ENCODE results near the gene AHDC1. TPM values are rescaled to one million over a fixed set of nuclear protein-coding genes. Genes with fewer than 3 reads are reported as not detected.

Gene AHDC1
- total and polyA plus RNA-seq, 10 of the 15 experiments (the other 5 are each of a cell fraction or from before 2014, with no cell fraction given), result 0.21 to 13.0 (median 1.4) TPM

- in situ Hi-C loops (cut with MboI) (no loop called here), intact Hi-C loops (cut with micrococcal nuclease; ENCODE audit: unreplicated experiment) (no loop called here)
- Histone ChIP-seq H3K4me3 (no peak overlapping the region), H4K20me1 (ENCODE audit: control insufficient read depth, insufficient read depth) (no peaks in the 10 kb centered on the region), H3K9me3 (replicated peaks; ENCODE audit: control insufficient read depth, insufficient read depth, low read length) (no peaks in the 10 kb centered on the region), H3K27ac (ENCODE audit: control insufficient read depth, insufficient read depth) (no peak overlapping the region), H2AFZ (ENCODE audit: control insufficient read depth, low read depth, low read length) (no peak overlapping the region), H3K36me3 (ENCODE audit: control insufficient read depth in 2 of 2, insufficient read depth in 2 of 2, low read length in 1 of 2) (peaks cover 0 to 15% of the 10 kb centered on the region in 2 experiments; a peak in 2 of 4 replicates), H3K4me2 (ENCODE audit: control insufficient read depth, insufficient read depth) (no peak overlapping the region), H3K9ac (ENCODE audit: control insufficient read depth, insufficient read depth, low read length) (no peak overlapping the region), H3K79me2 (ENCODE audit: control insufficient read depth, insufficient read depth, low read length) (no peaks in the 10 kb centered on the region; the same call in 1 of the 2 replicates), H3K27me3 (replicated peaks in 1 of 2; ENCODE audit: control insufficient read depth in 2 of 2, insufficient read depth in 2 of 2, low read length in 1 of 2) (no peaks in the 10 kb centered on the region), H3K4me1 (ENCODE audit: control insufficient read depth, insufficient read depth, low read length) (peaks cover 16% of the 10 kb centered on the region)
- ChIA-PET CTCF (interaction anchor here (1.1 to 6.7 kb wide), 5 partner anchors 8 to 165 kb away, joined by 3 to 132 read pairs (median 3); partner anchors contain the start of gene AHDC1), RAD21 (ENCODE audit: unreplicated experiment) (interaction anchor here (6.8 kb wide), 1 partner anchor 50 kb away, joined by 181 read pairs; the partner anchor contains the start of gene AHDC1), SMC1A (ENCODE audit: uncharacterized antibody, unreplicated experiment) (interaction anchor here (1.3 to 5.8 kb wide), 4 partner anchors 48 to 135 kb away, joined by 3 to 70 read pairs (median 4); partner anchors contain the start of gene AHDC1), POLR2A (interaction anchor here (0.6 kb wide), 1 partner anchor 346 kb away, joined by 3 read pairs; no protein-coding TSS in a partner anchor)
- DNase-seq (ENCODE audit: low read depth, low spot score), result no peak
- ATAC-seq, result no peak
- BruUV-seq (replicated peaks), result no TSS peak
- no peak for FAIRE-seq
- 95% methylated on average over 16 of the region's 16 CpGs for WGBS (ENCODE audit: insufficient coverage, insufficient replicate concordance, low lambda C conversion rate, missing lambda C conversion rate)
- no peak for TF ChIP-seq BCL11A (IDR thresholded peaks at IDR 0.05; ENCODE audit: low read depth, low read length)
- TF ChIP-seq CBX5 (IDR thresholded peaks at IDR 0.05; ENCODE audit: low read depth), result no peak
- TF ChIP-seq ATF7 (IDR thresholded peaks at IDR 0.05; ENCODE audit: low read depth), result no peak
Measured at GRCh38 chr1:27552911-27553420, 51.0 kb downstream of the AHDC1 start.

GRCh38 chr1:27551953-27552312, 52.0 kb downstream of the AHDC1 start:
- Histone ChIP-seq H3K4me3 (no peak overlapping the region), H4K20me1 (ENCODE audit: control insufficient read depth, insufficient read depth) (no peaks in the 10 kb centered on the region), H3K4me1 (ENCODE audit: control insufficient read depth, insufficient read depth, low read length) (peaks cover 9% of the 10 kb centered on the region), H3K36me3 (ENCODE audit: control insufficient read depth in 2 of 2, insufficient read depth in 2 of 2, low read length in 1 of 2) (peaks cover 0 to 15% of the 10 kb centered on the region in 2 experiments; a peak in 3 of 4 replicates), H3K79me2 (ENCODE audit: control insufficient read depth, insufficient read depth, low read length) (no peaks in the 10 kb centered on the region; the same call in 1 of the 2 replicates), H3K9me3 (replicated peaks; ENCODE audit: control insufficient read depth, insufficient read depth, low read length) (no peaks in the 10 kb centered on the region), H3K9ac (ENCODE audit: control insufficient read depth, insufficient read depth, low read length) (no peak overlapping the region), H3K27ac (ENCODE audit: control insufficient read depth, insufficient read depth) (no peak overlapping the region), H3K4me2 (ENCODE audit: control insufficient read depth, insufficient read depth) (no peak overlapping the region), H2AFZ (ENCODE audit: control insufficient read depth, low read depth, low read length) (no peak overlapping the region), H3K27me3 (replicated peaks in 1 of 2; ENCODE audit: control insufficient read depth in 2 of 2, insufficient read depth in 2 of 2, low read length in 1 of 2) (no peaks in the 10 kb centered on the region)
- ChIA-PET CTCF (interaction anchor here (1.1 kb wide), 1 partner anchor 21 kb away, joined by 3 read pairs; no protein-coding TSS in a partner anchor), SMC1A (ENCODE audit: uncharacterized antibody, unreplicated experiment) (no interaction called here), RAD21 (ENCODE audit: unreplicated experiment) (no interaction called here), POLR2A (no interaction called here)
- no peak for ATAC-seq
- in situ Hi-C loops (cut with MboI), result no loop called here
- BruUV-seq (replicated peaks), result no TSS peak
- intact Hi-C loops (cut with micrococcal nuclease; ENCODE audit: unreplicated experiment), result no loop called here
- no peak for FAIRE-seq
- no peak for DNase-seq (ENCODE audit: low read depth, low spot score)
- TF ChIP-seq KLF5 (IDR thresholded peaks at IDR 0.05; ENCODE audit: partially characterized antibody) (no peak), CREM (IDR thresholded peaks at IDR 0.05; ENCODE audit: low read depth) (no peak), NFYA (IDR thresholded peaks at IDR 0.05; ENCODE audit: borderline replicate concordance, low read depth, low read length) (no peak)
- WGBS (ENCODE audit: insufficient coverage, insufficient replicate concordance, low lambda C conversion rate, missing lambda C conversion rate), result 100% methylated on average over 8 of the region's 14 CpGs
